ENCODE results near the gene SERTAD4. TPM values are rescaled to one million over a fixed set of nuclear protein-coding genes. Genes with fewer than 3 reads are reported as not detected.

Gene SERTAD4
- total RNA-seq, 1 experiment from 2014 or later, result 6.6 TPM

DNA sequence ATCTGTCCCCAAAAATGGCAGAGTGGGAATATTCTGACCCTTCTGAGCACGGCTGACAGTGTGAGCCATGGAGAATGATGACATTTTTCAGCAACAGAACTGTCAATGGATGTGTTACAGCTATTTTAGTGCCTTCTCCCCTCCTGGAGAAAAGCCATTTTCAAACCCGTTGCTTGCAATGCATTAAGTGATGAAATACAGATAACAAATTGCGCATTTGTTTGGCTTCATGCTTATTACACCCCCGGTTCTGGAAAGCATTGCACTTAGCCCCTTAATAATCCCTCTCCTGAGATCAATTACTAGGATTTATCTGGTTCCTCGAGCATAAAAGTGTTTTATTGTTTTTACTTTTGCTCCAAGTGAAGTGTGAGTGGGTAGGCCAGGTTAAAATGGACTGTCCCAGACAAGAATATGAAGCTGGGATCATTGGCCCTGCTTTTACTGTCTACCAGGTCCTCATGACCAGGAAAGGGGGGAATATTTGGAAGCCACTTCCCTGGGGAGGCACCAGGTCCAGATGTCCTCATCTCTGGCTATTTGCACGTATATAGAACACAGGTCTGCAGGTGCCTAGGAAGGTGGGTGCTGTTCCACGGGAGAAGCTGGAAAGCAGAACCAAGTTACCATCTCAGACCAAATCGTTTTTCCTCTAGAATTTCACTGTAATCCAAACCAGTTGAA, 58.6 kb downstream of the SERTAD4 start:
- H3K4me3 ChIP-seq, result no peak overlapping the region
- no peaks in the 10 kb centered on the region for H3K9me3 ChIP-seq (replicated peaks)
- H3K4me1 ChIP-seq (replicated peaks), result peaks cover 27% of the 10 kb centered on the region
- peaks cover 15% of the 10 kb centered on the region; the same call in 1 of the 2 replicates for H3K27me3 ChIP-seq (replicated peaks)
- no peaks in the 10 kb centered on the region for H3K36me3 ChIP-seq
- no peak overlapping the region for H3K27ac ChIP-seq
- DNase-seq (ENCODE audit: low read depth in 1 of 2, low spot score in 2 of 2), result no peak

DNA sequence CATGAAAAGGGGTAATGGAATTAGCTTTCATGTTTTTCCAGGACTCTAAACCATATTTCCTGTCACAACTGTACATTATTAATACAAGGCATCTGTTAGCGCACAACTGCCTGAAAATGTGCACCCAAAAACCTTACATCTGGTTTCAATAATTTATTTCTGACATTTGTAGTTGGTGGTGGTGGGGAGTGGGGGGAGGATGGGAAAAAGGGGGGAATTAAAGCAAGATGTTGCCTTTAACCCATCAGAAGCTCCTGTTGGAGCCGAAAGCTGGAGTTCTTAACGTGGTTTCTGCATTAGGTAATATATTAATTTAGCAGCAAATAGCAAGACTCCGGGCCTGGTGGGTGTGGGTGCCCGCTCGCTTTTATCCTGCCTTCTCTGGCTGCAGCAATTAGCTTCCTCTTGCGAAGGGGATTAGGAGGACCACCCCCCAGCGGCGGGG, 59.2 kb downstream of the SERTAD4 start:
- H3K4me1 ChIP-seq (replicated peaks), result peaks cover 27% of the 10 kb centered on the region
- H3K9me3 ChIP-seq (replicated peaks), result no peaks in the 10 kb centered on the region
- H3K4me3 ChIP-seq, result no peak overlapping the region
- H3K27me3 ChIP-seq (replicated peaks), result 0 out of 2 replicates have a peak, but pooled peaks cover 12% of the 10 kb centered on the region
- H3K36me3 ChIP-seq, result no peaks in the 10 kb centered on the region
- DNase-seq (ENCODE audit: low read depth in 1 of 2, low spot score in 2 of 2), result no peak
- no peak overlapping the region for H3K27ac ChIP-seq

DNA sequence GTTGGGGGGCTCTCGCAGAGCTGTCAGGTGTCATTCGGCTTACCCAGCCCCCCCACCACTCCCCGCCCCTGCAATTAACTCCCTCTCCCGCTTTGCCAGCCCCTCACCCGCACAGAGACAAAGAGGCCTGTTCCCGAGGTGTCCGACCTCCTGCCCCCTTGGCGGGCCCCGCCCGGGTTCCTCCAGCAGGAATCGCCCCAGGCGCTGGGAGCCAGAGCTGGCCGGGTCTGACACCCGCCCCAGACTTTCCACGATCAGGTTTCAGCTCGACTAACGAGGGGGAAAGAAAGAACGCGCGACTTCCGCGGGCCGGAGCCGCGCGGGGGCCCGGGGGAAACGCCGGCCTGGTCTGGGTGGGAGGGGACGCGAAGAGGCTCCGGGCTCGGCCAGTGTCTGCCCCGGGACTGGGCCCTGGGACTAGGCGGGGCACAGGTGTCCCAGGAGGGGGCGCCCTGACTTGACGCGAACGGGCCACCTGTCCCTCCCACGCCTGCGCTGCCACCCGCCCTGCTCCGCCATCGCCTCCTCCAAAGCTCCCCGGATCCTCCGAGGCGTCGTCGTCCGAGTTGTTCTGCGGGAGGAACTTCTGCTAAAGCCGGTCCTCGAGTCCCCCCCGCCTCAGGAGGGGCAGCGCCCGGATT, 59.8 kb downstream of the SERTAD4 start:
- Histone ChIP-seq H3K36me3 (no peaks in the 10 kb centered on the region), H3K27ac (no peak overlapping the region), H3K9me3 (replicated peaks) (no peaks in the 10 kb centered on the region), H3K4me3 (peak overlapping the region; percentile 28), H3K4me1 (replicated peaks) (peaks cover 27% of the 10 kb centered on the region), H3K27me3 (replicated peaks) (0 out of 2 replicates have a peak, but pooled peaks cover 12% of the 10 kb centered on the region)
- peak in 1 of 2 experiments; percentile 10 for DNase-seq (ENCODE audit: low read depth in 1 of 2, low spot score in 2 of 2)

DNA sequence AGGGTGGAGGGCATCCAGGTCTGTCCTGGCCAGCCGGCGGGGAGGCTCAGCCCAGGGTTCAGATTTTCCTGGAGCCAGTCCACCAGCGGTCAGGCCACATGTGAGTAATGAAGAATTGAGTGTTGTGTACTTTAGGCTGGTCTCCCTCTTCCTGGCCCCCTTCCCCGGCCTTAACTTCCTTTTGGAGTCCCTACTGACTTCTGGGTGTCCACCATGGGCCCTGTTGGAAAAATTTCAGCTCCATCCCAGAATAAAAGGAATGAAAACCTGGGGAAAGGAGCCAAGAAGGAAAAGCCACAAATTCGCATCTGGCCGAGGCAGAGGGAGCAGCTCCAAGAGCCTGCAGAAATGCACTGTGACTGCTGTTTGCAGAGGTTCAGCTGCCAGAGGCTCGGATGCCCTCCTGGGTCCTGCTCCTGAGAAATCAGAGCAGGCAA, 60.6 kb downstream of the SERTAD4 start:
- Histone ChIP-seq H3K4me3 (no peak overlapping the region), H3K27ac (no peak overlapping the region), H3K4me1 (replicated peaks) (peaks cover 27% of the 10 kb centered on the region), H3K36me3 (no peaks in the 10 kb centered on the region), H3K9me3 (replicated peaks) (no peaks in the 10 kb centered on the region), H3K27me3 (replicated peaks) (0 out of 2 replicates have a peak, but pooled peaks cover 12% of the 10 kb centered on the region)
- peak in 1 of 2 experiments; percentile 23 for DNase-seq (ENCODE audit: low read depth in 1 of 2, low spot score in 2 of 2)

DNA sequence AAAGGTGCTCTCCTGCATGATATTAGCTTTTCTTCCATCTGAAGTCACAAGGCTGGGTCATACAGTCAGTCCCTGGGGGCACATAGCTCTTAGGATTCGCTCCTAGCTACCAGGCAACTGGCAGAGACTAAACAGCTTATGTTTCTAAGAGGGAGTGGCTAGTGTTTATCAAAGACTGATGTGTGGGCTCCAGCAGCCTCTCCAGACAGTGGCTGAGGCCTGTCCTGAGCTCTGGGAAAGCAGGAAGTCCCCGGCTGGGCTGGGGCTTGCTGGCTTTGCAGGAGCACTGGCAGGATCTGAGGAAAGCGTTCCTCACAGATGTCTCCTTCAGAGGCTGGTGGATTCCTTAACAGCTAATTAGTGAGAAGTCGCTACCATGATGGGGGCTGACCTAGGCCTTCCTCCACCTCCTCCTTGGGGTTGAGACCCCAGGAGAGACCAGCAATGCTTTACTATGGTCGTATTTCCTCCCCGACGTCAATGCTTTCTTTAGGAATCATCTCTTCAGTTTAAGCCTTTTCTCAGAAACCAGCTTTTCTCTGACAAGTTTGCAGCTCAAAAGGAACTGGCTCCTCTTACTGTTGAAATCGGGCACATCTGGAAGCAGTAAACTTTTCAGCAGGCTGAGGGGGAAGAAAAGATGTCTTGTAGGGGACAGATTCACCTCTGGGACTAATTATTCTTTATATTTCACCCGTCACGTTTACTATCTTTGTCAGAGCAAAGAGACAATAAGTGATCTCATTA, 62.6 kb downstream of the SERTAD4 start:
- H3K4me1 ChIP-seq (replicated peaks), result peaks cover 27% of the 10 kb centered on the region
- 0 out of 2 replicates have a peak, but pooled peaks cover 11% of the 10 kb centered on the region for H3K27me3 ChIP-seq (replicated peaks)
- no peaks in the 10 kb centered on the region for H3K36me3 ChIP-seq
- H3K27ac ChIP-seq, result no peak overlapping the region
- no peak overlapping the region for H3K4me3 ChIP-seq
- peak; percentile 48 to 60 for DNase-seq (ENCODE audit: low read depth in 1 of 2, low spot score in 2 of 2)
- H3K9me3 ChIP-seq (replicated peaks), result no peaks in the 10 kb centered on the region

Other genes starting within 250 kb of the SERTAD4 start
- 2.9 and 10.0 TPM in 2 replicates for gene HHAT, start 96.1 kb downstream of the SERTAD4 start, total RNA-seq (2014; rRNA removed; shearing (Covaris generic))